HepG2 (cell line): Measurements from ENCODE around the gene TNFAIP2. TPM values are rescaled to one million over a fixed set of nuclear protein-coding genes. Genes with fewer than 3 reads are reported as not detected.

Experiments
- CCDC6 ChIP-seq: sonication (generic); formaldehyde crosslinking; IDR thresholded peaks from 2 replicates; pipeline ENCODE4 v1.8.1; 2022; ENCODE audit warnings: mild to moderate bottlenecking, missing genetic modification reagents, moderate library complexity
- HIVEP1 ChIP-seq: sonication (generic); formaldehyde crosslinking; IDR thresholded peaks from 2 replicates; pipeline ENCODE4 v1.4.0; 2020; ENCODE audit warnings: mild to moderate bottlenecking, missing genetic modification reagents
- IRF1 ChIP-seq: sonication (generic); formaldehyde crosslinking; IDR thresholded peaks from 2 replicates; pipeline ENCODE4 v1.4.0; 2020; ENCODE audit warnings: low read depth, mild to moderate bottlenecking, missing genetic modification reagents
- SP4 ChIP-seq: sonication (generic); formaldehyde crosslinking; IDR thresholded peaks from 2 replicates; pipeline ENCODE4 v1.8.1; 2023; ENCODE audit warnings: mild to moderate bottlenecking, missing genetic modification reagents
- YY1 ChIP-seq: IDR thresholded peaks from 2 replicates; pipeline ENCODE4 v1.6.1; 2011; ENCODE audit warnings: low read length, low read depth, moderate library complexity, mild to moderate bottlenecking; ENCODE audit not compliant: insufficient read depth, insufficient replicate concordance
- ZNF281 ChIP-seq: sonication (generic); formaldehyde crosslinking; IDR thresholded peaks from 2 replicates; pipeline ENCODE4 v1.4.0; 2020; ENCODE audit warnings: missing genetic modification reagents, borderline replicate concordance
- ZNF33A ChIP-seq: sonication (generic); formaldehyde crosslinking; IDR thresholded peaks from 2 replicates; pipeline ENCODE4 v1.5.1; 2020; ENCODE audit warnings: missing genetic modification reagents, mild to moderate bottlenecking, moderate library complexity, borderline replicate concordance
- ZNF446 ChIP-seq: sonication (generic); formaldehyde crosslinking; IDR thresholded peaks from 2 replicates; pipeline ENCODE4 v1.5.0; 2020; ENCODE audit warnings: mild to moderate bottlenecking, missing genetic modification reagents
- ZNF549 ChIP-seq: sonication (generic); formaldehyde crosslinking; IDR thresholded peaks from 2 replicates; pipeline ENCODE4 v1.5.0; 2020; ENCODE audit warnings: missing genetic modification reagents
- ZNF607 ChIP-seq: sonication (generic); formaldehyde crosslinking; IDR thresholded peaks from 2 replicates; pipeline ENCODE4 v1.5.1; 2020; ENCODE audit warnings: missing genetic modification reagents, mild to moderate bottlenecking, borderline replicate concordance
- ZNF609 ChIP-seq: sonication (generic); formaldehyde crosslinking; IDR thresholded peaks from 2 replicates; pipeline ENCODE4 v1.4.0; 2020; ENCODE audit warnings: mild to moderate bottlenecking, missing genetic modification reagents, borderline replicate concordance
- ZSCAN12 ChIP-seq: sonication (generic); formaldehyde crosslinking; IDR thresholded peaks from 2 replicates; pipeline ENCODE4 v1.9.0; 2021; ENCODE audit warnings: mild to moderate bottlenecking, missing genetic modification reagents
- polyA plus RNA-seq, 8 experiments: library from polyadenylated mRNA; depleted of rRNA in 3 of 8; stranded (reverse) in 7 of 8; unstranded in 1 of 8; fragments of >200 nt; fragmentation: Illumina TruSeq in 4 of 8; extraction: Trizol in 4 of 8; gene quantifications; 2 replicates each; pipeline versions ENCODE4 v1.2.1 to v1.2.3, GENCODE V29; 2011 to 2016; ENCODE audit warnings: low read depth in 4 of 8, missing spikeins in 1 of 8, mixed read lengths in 1 of 8; ENCODE audit not compliant: insufficient read depth in 1 of 8
- total RNA-seq, 5 experiments: library from RNA; depleted of rRNA; stranded (reverse); fragments of >200 nt; fragmentation: Illumina TruSeq; extraction: Trizol; gene quantifications; 2 replicates each; pipeline ENCODE4 v1.2.3, GENCODE V29; 2016; ENCODE audit warnings: low read depth in 1 of 5
- TF ChIP-seq, protein P1 (sequence below): sonication (generic); formaldehyde crosslinking; IDR thresholded peaks from 2 replicates; pipeline ENCODE4 v1.4.0; 2020; ENCODE audit warnings: missing genetic modification reagents

The TNFAIP2 gene
- total and polyA plus RNA-seq, 2 of the 13 experiments (the other 11 are each of a cell fraction or from before 2014, with no cell fraction given), result 0.46 to 1.5 TPM

- TF ChIP-seq, protein P1, sequence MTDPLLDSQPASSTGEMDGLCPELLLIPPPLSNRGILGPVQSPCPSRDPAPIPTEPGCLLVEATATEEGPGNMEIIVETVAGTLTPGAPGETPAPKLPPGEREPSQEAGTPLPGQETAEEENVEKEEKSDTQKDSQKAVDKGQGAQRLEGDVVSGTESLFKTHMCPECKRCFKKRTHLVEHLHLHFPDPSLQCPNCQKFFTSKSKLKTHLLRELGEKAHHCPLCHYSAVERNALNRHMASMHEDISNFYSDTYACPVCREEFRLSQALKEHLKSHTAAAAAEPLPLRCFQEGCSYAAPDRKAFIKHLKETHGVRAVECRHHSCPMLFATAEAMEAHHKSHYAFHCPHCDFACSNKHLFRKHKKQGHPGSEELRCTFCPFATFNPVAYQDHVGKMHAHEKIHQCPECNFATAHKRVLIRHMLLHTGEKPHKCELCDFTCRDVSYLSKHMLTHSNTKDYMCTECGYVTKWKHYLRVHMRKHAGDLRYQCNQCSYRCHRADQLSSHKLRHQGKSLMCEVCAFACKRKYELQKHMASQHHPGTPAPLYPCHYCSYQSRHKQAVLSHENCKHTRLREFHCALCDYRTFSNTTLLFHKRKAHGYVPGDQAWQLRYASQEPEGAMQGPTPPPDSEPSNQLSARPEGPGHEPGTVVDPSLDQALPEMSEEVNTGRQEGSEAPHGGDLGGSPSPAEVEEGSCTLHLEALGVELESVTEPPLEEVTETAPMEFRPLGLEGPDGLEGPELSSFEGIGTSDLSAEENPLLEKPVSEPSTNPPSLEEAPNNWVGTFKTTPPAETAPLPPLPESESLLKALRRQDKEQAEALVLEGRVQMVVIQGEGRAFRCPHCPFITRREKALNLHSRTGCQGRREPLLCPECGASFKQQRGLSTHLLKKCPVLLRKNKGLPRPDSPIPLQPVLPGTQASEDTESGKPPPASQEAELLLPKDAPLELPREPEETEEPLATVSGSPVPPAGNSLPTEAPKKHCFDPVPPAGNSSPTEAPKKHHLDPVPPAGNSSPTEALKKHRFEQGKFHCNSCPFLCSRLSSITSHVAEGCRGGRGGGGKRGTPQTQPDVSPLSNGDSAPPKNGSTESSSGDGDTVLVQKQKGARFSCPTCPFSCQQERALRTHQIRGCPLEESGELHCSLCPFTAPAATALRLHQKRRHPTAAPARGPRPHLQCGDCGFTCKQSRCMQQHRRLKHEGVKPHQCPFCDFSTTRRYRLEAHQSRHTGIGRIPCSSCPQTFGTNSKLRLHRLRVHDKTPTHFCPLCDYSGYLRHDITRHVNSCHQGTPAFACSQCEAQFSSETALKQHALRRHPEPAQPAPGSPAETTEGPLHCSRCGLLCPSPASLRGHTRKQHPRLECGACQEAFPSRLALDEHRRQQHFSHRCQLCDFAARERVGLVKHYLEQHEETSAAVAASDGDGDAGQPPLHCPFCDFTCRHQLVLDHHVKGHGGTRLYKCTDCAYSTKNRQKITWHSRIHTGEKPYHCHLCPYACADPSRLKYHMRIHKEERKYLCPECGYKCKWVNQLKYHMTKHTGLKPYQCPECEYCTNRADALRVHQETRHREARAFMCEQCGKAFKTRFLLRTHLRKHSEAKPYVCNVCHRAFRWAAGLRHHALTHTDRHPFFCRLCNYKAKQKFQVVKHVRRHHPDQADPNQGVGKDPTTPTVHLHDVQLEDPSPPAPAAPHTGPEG (CRISPR knock-in tag), result 0 out of 2 replicates have a peak, but pooled peaks have one; percentile 58
- TF ChIP-seq ZNF446 (CRISPR knock-in tag), result no peak
- peak; percentile 81 for TF ChIP-seq ZNF609
- peak; percentile 80 for TF ChIP-seq SP4
- TF ChIP-seq YY1, result peak; percentile 70
- no peak for TF ChIP-seq ZNF549
- peak; percentile 95 for TF ChIP-seq HIVEP1
- no peak for TF ChIP-seq IRF1
- no peak for TF ChIP-seq CCDC6 (CRISPR knock-in tag)
- TF ChIP-seq ZNF33A (CRISPR knock-in tag), result no peak
- peak; percentile 12; the same call in 1 of the 2 replicates for TF ChIP-seq ZNF607 (CRISPR knock-in tag)
- no peak for TF ChIP-seq ZSCAN12 (CRISPR knock-in tag)
- peak; percentile 97 for TF ChIP-seq ZNF281 (CRISPR knock-in tag)
These were observed 24.1 kb upstream of the TNFAIP2 start (continued) for GRCh38 chr14:103099081-103099732.
